ENCODE data around the gene DDB1. TPM values are rescaled to one million over a fixed set of nuclear protein-coding genes. Genes with fewer than 3 reads are reported as not detected.
A peak's percentile ranks its signal among the peaks of the same experiment; 100 is the strongest.

Gene DDB1
- polyA plus RNA-seq, 4 donors, result 160 to 225 (median 204) TPM

- DNase-seq (ENCODE audit: low read depth in 4 of 4, low spot score in 3 of 4), result no peak
Observed at GRCh38 chr11:61302550-61302949, 30.4 kb downstream of the DDB1 start.

- no peak for DNase-seq (ENCODE audit: low read depth in 4 of 4, low spot score in 3 of 4)
Observed at GRCh38 chr11:61298663-61299244, 34.2 kb downstream of the DDB1 start.

GRCh38 chr11:61297746-61298145 lies 35.2 kb downstream of the DDB1 start:
- no peak for DNase-seq (ENCODE audit: low read depth in 4 of 4, low spot score in 3 of 4)

GRCh38 chr11:61297341-61297740 lies 35.6 kb downstream of the DDB1 start:
- no peak for DNase-seq (ENCODE audit: low read depth in 4 of 4, low spot score in 3 of 4)

GRCh38 chr11:61295596-61295926 lies 37.3 kb downstream of the DDB1 start:
- DNase-seq (ENCODE audit: low read depth in 4 of 4, low spot score in 3 of 4), result no peak

- DNase-seq (ENCODE audit: low read depth in 4 of 4, low spot score in 3 of 4), result peak in 3 of 4 donors; percentile 45 to 56 (median 47)
Observed at GRCh38 chr11:61294717-61295595, 37.9 kb downstream of the DDB1 start, which contains the start of gene VWCE. Gene VWCE (minus strand): TSS chr11:61295316. CDS start chr11:61295037, 279 bp downstream.

- DNase-seq (ENCODE audit: low read depth in 4 of 4, low spot score in 3 of 4), result peak in 1 of 4 donors; percentile 16
Observed at GRCh38 chr11:61293867-61294716, 38.8 kb downstream of the DDB1 start.

GRCh38 chr11:61292356-61292755 lies 40.5 kb downstream of the DDB1 start:
- DNase-seq (ENCODE audit: low read depth in 4 of 4, low spot score in 3 of 4), result no peak

GRCh38 chr11:61290905-61291690 lies 41.8 kb downstream of the DDB1 start:
- no peak for DNase-seq (ENCODE audit: low read depth in 4 of 4, low spot score in 3 of 4)

GRCh38 chr11:61287338-61287977 lies 45.4 kb downstream of the DDB1 start:
- no peak for DNase-seq (ENCODE audit: low read depth in 4 of 4, low spot score in 3 of 4)

- no peak for DNase-seq (ENCODE audit: low read depth in 4 of 4, low spot score in 3 of 4)
Observed at GRCh38 chr11:61283613-61284012, 49.3 kb downstream of the DDB1 start.

- peak in 2 of 4 donors; percentile 12 to 22 for DNase-seq (ENCODE audit: low read depth in 4 of 4, low spot score in 3 of 4)
Observed at GRCh38 chr11:61281581-61282250, 51.2 kb downstream of the DDB1 start.

- no peak for DNase-seq (ENCODE audit: low read depth in 4 of 4, low spot score in 3 of 4)
Observed at GRCh38 chr11:61280883-61281580, 51.9 kb downstream of the DDB1 start.

- no peak for DNase-seq (ENCODE audit: low read depth in 4 of 4, low spot score in 3 of 4)
Observed at GRCh38 chr11:61279934-61280659, 52.8 kb downstream of the DDB1 start.

- DNase-seq (ENCODE audit: low read depth in 4 of 4, low spot score in 3 of 4), result no peak
Observed at GRCh38 chr11:61278001-61278470, 54.9 kb downstream of the DDB1 start.

- no peak for DNase-seq (ENCODE audit: low read depth in 4 of 4, low spot score in 3 of 4)
Observed at GRCh38 chr11:61277186-61278000, 55.5 kb downstream of the DDB1 start.

GRCh38 chr11:61275191-61275590 lies 57.7 kb downstream of the DDB1 start:
- DNase-seq (ENCODE audit: low read depth in 4 of 4, low spot score in 3 of 4), result no peak

Data from left renal pelvis (tissue), 4 donors.